Gastrocnemius medialis (tissue), 4 donors: ENCODE measurements around the gene KCNH8. TPM values are rescaled to one million over a fixed set of nuclear protein-coding genes. Genes with fewer than 3 reads are reported as not detected.

Experiments
- ATAC-seq, 2 donors: fragments of 150-250 bp; one replicate each; pipeline ENCODE4 v1.9.1; 2016
- DNase-seq, 2 donors: peaks; one replicate each; pipeline ENCODE4 v3.0.0-alpha.2; 2019
- H3K27ac ChIP-seq, 4 donors: fragments of 200-600 bp; sonication (generic); 1 replicate in 1 of 4; 2 replicates in 3 of 4; pipeline ENCODE4 v1.5.1; 2016 to 2018; ENCODE audit warnings: mild to moderate bottlenecking in 2 of 4, moderate library complexity in 1 of 4
- H3K27me3 ChIP-seq, 3 donors: fragments of 200-600 bp; sonication (generic) in 2 of 3; 1 replicate in 1 of 3; 2 replicates in 2 of 3; pipeline versions ENCODE4 v1.5.1 to v1.6.0; 2016 to 2019; ENCODE audit warnings: mild to moderate bottlenecking in 1 of 3, moderate library complexity in 1 of 3
- H3K36me3 ChIP-seq, 2 donors: fragments of 200-600 bp; sonication (generic) in 1 of 2; one replicate each; pipeline ENCODE4 v1.5.1; 2017 to 2018
- H3K4me1 ChIP-seq, 2 donors: fragments of 200-600 bp; sonication (generic) in 1 of 2; one replicate each; pipeline ENCODE4 v1.5.1; 2016 to 2017; ENCODE audit warnings: mild to moderate bottlenecking in 2 of 2
- H3K4me3 ChIP-seq, 4 donors: fragments of 200-600 bp; sonication (generic) in 3 of 4; 1 replicate in 1 of 4; 2 replicates in 3 of 4; pipeline ENCODE4 v1.5.1; 2016 to 2019; ENCODE audit warnings: mild to moderate bottlenecking in 2 of 4
- H3K9me3 ChIP-seq, 3 donors: fragments of 200-600 bp; sonication (generic) in 2 of 3; 1 replicate in 1 of 3; 2 replicates in 2 of 3; pipeline ENCODE4 v1.5.1; 2016 to 2019
- POLR2A ChIP-seq, 2 donors: fragments of 450-650 bp; IDR thresholded peaks; one replicate each; pipeline ENCODE4 v1.6.1; 2017; ENCODE audit warnings: antibody characterized with exemption in 2 of 2, mild to moderate bottlenecking in 2 of 2, moderate library complexity in 2 of 2
- in situ Hi-C, 4 donors: fragments of 200-750 bp; cut with MboI; loops; one replicate each; pipeline versions ENCODE4 v1.15.0 to v1.8.0; 2017; ENCODE audit warnings: low sequenced_read_pairs in 4 of 4
- intact Hi-C: fragments of 100-400 bp; cut with DNase I; formaldehyde crosslinking; loops from one replicate; pipeline ENCODE4 v1.15.1; 2023; ENCODE audit warnings: low total_unique reads
- total RNA-seq, 4 donors: library from RNA; depleted of rRNA; stranded (reverse); fragments of >200 nt; gene quantifications; one replicate each; pipeline versions ENCODE4 v1.1.0 to v1.2.3, GENCODE V29; 2016
- TF ChIP-seq, protein P1 (sequence below), 5 experiments: fragments of 450-650 bp in 3 of 5; fragments of 200-600 bp in 2 of 5; sonication (generic) in 2 of 5; IDR thresholded peaks in 4 of 5; conservative IDR thresholded peaks in 1 of 5; 1 replicate in 4 of 5; 2 replicates in 1 of 5; pipeline ENCODE4 v1.5.1; 2016 to 2019; ENCODE audit warnings: antibody characterized with exemption in 5 of 5, mild to moderate bottlenecking in 3 of 5, moderate library complexity in 3 of 5

The KCNH8 gene
- total RNA-seq, 4 donors from 2014 or later: not detected

DNA sequence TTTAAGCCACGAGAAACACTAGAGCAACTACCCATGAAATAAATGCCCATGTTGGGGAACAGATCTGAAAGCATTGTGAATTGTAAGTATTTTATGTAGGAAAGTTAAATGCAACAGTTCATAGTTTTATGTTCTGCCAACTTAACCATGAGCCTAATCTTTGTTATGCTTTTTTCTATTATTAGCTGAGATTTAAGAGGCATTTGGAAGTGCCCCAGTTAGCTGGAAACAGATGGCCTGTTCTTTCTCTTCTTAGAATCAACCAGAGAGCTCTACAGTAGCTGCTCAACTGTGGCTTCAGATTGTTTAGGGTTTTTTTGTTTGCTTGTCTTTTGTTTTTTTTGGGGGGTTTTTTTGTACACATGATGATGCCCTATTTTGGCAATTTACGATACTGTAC is 284.4 kb downstream of the KCNH8 start:
- TF ChIP-seq POLR2A (IDR thresholded peaks at IDR 0.05): no peak
- TF ChIP-seq, protein P1, sequence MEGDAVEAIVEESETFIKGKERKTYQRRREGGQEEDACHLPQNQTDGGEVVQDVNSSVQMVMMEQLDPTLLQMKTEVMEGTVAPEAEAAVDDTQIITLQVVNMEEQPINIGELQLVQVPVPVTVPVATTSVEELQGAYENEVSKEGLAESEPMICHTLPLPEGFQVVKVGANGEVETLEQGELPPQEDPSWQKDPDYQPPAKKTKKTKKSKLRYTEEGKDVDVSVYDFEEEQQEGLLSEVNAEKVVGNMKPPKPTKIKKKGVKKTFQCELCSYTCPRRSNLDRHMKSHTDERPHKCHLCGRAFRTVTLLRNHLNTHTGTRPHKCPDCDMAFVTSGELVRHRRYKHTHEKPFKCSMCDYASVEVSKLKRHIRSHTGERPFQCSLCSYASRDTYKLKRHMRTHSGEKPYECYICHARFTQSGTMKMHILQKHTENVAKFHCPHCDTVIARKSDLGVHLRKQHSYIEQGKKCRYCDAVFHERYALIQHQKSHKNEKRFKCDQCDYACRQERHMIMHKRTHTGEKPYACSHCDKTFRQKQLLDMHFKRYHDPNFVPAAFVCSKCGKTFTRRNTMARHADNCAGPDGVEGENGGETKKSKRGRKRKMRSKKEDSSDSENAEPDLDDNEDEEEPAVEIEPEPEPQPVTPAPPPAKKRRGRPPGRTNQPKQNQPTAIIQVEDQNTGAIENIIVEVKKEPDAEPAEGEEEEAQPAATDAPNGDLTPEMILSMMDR (IDR thresholded peaks at IDR 0.05 in 4 of 5, conservative IDR thresholded peaks at IDR 0.05 in 1 of 5): no peak
- peak overlapping the region in 1 of 4 donors; percentile 14 for H3K27ac ChIP-seq
- no peak for DNase-seq
- ATAC-seq: no peak
- intact Hi-C loops: no loop called here
- H3K9me3 ChIP-seq: no peaks in the 10 kb centered on the region
- peaks cover 0 to 13% of the 10 kb centered on the region in 2 donors for H3K4me1 ChIP-seq
- H3K4me3 ChIP-seq: no peak overlapping the region
- no peaks in the 10 kb centered on the region for H3K36me3 ChIP-seq
- in situ Hi-C loops: no loop called here
- no peaks in the 10 kb centered on the region for H3K27me3 ChIP-seq

DNA sequence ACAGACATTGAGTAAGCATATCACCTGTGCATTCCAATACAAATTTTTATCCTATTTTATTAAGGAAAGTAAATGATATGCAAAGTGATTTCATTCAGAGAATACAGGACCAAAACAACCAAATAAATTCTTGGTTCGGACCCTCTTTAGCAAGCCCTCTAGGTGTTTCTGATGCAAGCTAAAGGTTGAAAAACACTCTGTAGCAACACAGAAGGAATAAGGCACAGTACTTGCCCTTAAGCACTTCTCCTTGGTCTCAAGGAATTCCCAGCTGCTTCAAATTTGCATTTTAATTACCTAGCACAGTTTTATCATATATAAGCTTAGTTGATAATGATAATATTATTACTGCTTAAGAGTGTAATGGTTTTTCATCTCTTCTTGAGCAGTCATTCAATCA is 288.4 kb downstream of the KCNH8 start:
- H3K27ac ChIP-seq: no peak overlapping the region
- H3K27me3 ChIP-seq: no peaks in the 10 kb centered on the region
- in situ Hi-C loops: no loop called here
- peaks cover 0 to 13% of the 10 kb centered on the region in 2 donors for H3K4me1 ChIP-seq
- TF ChIP-seq, protein P1 (IDR thresholded peaks at IDR 0.05 in 4 of 5, conservative IDR thresholded peaks at IDR 0.05 in 1 of 5): no peak
- TF ChIP-seq POLR2A (IDR thresholded peaks at IDR 0.05): no peak
- no peaks in the 10 kb centered on the region for H3K9me3 ChIP-seq
- ATAC-seq: no peak
- intact Hi-C loops: no loop called here
- no peak for DNase-seq
- no peak overlapping the region for H3K4me3 ChIP-seq
- H3K36me3 ChIP-seq: no peaks in the 10 kb centered on the region

DNA sequence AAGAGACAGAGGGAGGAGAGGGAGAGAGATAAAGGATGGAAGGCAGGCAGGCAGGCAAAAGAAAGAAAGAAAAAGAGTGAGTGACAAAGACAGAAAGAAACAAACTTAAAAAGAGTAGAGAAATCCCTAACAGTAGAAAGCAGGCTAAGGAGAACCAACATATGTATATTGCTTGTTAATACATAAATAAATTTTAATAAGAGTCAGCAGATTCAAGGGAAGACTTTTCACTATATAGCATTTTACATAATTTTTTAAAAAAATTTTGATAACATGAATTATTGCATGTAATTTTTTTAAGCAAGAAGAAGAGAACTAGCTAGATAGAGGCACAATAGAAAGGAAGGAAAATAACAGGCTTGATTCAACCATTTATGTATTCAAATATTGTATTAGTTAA is 291.6 kb downstream of the KCNH8 start:
- no peak for TF ChIP-seq POLR2A (IDR thresholded peaks at IDR 0.05)
- TF ChIP-seq, protein P1 (IDR thresholded peaks at IDR 0.05 in 4 of 5, conservative IDR thresholded peaks at IDR 0.05 in 1 of 5): no peak
- H3K4me1 ChIP-seq: no peaks in the 10 kb centered on the region
- in situ Hi-C loops: no loop called here
- no peak for ATAC-seq
- no peaks in the 10 kb centered on the region for H3K27me3 ChIP-seq
- no peaks in the 10 kb centered on the region for H3K36me3 ChIP-seq
- intact Hi-C loops: no loop called here
- no peak for DNase-seq
- H3K9me3 ChIP-seq: no peaks in the 10 kb centered on the region
- H3K27ac ChIP-seq: no peak overlapping the region
- H3K4me3 ChIP-seq: no peak overlapping the region

DNA sequence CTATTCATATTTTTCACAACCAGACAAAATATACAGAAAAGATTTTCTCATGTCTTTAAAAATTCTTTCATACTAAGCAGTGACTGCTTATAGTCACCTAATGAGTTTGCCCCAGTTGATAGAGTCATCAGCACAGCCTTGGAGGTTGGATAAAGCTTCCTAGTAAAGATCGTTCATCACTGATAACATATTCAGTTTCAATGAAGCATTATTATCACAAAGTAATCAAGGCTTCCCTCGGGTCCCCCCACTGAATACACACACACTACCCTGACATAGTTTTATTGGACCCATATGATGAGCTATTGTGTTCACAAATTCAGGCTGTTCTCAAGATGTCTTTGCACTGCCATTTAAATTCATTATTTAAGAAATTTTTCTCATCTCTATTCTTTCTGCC is 297.8 kb downstream of the KCNH8 start:
- ATAC-seq: no peak
- no peak for DNase-seq
- Histone ChIP-seq H3K27me3 (no peaks in the 10 kb centered on the region), H3K4me1 (no peaks in the 10 kb centered on the region), H3K9me3 (no peaks in the 10 kb centered on the region), H3K36me3 (no peaks in the 10 kb centered on the region), H3K27ac (no peak overlapping the region), H3K4me3 (no peak overlapping the region)
- in situ Hi-C loops (no loop called here), intact Hi-C loops (no loop called here)
- TF ChIP-seq, protein P1 (IDR thresholded peaks at IDR 0.05 in 4 of 5, conservative IDR thresholded peaks at IDR 0.05 in 1 of 5): no peak
- TF ChIP-seq POLR2A (IDR thresholded peaks at IDR 0.05): no peak

- H3K4me1 ChIP-seq: no peaks in the 10 kb centered on the region
- ATAC-seq (no peak), DNase-seq (no peak)
- in situ Hi-C loops (no loop called here), intact Hi-C loops (no loop called here)
- H3K27ac ChIP-seq: no peak overlapping the region
- no peak overlapping the region for H3K4me3 ChIP-seq
- TF ChIP-seq, protein P1 (IDR thresholded peaks at IDR 0.05 in 4 of 5, conservative IDR thresholded peaks at IDR 0.05 in 1 of 5): no peak
- TF ChIP-seq POLR2A (IDR thresholded peaks at IDR 0.05): no peak
- no peaks in the 10 kb centered on the region for H3K9me3 ChIP-seq
- H3K36me3 ChIP-seq: no peaks in the 10 kb centered on the region
- H3K27me3 ChIP-seq: no peaks in the 10 kb centered on the region
Observed at GRCh38 chr3:19446687-19447086, 298.4 kb downstream of the KCNH8 start.
